NCI-H774 (cell line): ENCODE measurements around the gene SMARCA2.

Experiments
- DNase-seq: peaks from one replicate; lab custom pipeline; 2025; lab: John Stamatoyannopoulos, UW

The SMARCA2 gene

GRCh38 chr9:2039294-2040180 lies 24.4 kb downstream of the SMARCA2 start:
- no peak for DNase-seq

GRCh38 chr9:2040828-2041227 lies 25.7 kb downstream of the SMARCA2 start:
- no peak for DNase-seq

DNA sequence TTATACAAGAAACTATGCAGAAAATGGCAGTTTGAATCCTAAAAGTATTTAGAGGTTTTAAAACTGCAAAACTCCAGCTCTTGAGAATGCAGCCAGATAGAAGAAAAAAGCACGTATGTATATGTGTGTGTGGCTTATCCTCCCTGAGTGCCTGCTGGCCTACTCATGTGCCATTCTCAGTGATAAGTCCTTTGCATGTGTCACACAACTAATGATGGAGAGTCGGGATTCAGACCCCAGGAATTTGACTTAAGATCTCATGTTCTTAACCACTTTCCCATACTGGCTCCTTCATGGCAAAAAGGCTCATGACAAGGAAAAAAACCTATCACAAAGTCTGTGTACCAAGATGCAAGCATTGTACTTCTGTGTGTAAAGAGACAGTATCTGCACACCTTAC lies 26.6 kb downstream of the SMARCA2 start:
- DNase-seq = no peak

DNA sequence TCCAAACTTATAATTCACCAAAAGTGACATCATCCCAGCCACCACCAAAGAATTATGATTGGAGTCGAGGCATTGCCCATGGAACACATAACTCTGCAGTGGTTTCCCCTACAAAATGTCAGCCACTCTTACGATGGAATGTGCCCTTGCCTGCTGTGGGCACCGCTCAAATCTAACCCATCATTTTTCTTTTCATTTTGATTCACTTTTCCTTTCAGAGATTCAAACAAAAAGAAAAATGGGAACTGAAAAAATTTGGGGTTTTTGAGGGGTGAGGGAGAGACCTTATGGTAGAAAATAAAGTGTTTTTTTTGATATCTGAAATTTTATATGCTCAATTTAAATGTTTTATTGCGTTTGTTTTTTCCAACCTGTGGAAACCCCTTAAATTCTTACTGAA lies 28.1 kb downstream of the SMARCA2 start:
- no peak for DNase-seq

DNA sequence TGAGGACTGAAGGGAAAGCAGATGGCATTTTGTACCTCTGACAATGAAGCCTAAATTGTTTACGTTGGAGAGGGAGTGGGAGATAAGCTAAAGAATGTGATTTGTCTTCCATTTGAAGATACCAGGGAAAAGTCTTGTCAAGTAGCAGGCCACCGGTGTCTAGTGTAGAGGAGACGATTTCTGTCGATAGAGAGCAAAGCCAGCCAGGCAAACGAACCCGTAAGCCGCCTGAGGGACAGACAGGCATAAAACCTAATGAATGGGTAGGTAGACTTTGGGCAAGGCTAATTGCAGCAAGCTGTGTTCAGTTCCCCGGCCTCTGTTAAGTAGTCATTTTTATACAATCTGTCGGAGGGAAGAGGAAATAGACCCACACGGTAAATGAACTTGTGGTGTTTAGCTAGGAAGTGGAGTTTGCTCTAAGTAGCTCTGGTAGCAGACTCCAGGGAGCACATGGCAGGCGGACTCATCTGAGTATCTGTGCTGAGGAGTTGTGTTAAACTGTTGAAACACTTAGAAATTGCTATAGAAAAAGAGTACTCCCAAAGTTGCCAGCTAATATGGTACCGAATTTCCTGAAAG lies 28.8 kb downstream of the SMARCA2 start:
- no peak for DNase-seq

DNA sequence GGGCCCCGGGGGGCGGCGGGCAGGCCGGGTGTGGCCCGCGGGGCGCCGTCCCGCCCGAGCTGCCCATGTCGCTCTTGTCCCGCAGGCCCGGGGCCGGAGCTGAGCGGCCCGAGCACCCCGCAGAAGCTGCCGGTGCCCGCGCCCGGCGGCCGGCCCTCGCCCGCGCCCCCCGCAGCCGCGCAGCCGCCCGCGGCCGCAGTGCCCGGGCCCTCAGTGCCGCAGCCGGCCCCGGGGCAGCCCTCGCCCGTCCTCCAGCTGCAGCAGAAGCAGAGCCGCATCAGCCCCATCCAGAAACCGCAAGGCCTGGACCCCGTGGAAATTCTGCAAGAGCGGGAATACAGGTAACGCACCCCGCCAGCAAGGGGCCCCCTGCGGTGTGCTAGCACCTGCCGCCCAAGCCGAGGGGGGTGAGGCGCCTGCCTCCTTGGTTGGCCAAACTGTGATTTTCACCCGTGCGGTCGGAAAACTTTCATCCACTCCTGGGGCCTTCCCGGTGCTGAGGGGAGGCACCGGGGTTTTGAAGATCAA lies 32.1 kb downstream of the SMARCA2 start:
- DNase-seq = no peak

GRCh38 chr9:2047916-2048315 lies 32.8 kb downstream of the SMARCA2 start:
- no peak for DNase-seq

GRCh38 chr9:2050236-2050635 lies 35.1 kb downstream of the SMARCA2 start:
- DNase-seq = no peak

- no peak for DNase-seq
Measured at GRCh38 chr9:2053883-2054845, 39.0 kb downstream of the SMARCA2 start.

DNA sequence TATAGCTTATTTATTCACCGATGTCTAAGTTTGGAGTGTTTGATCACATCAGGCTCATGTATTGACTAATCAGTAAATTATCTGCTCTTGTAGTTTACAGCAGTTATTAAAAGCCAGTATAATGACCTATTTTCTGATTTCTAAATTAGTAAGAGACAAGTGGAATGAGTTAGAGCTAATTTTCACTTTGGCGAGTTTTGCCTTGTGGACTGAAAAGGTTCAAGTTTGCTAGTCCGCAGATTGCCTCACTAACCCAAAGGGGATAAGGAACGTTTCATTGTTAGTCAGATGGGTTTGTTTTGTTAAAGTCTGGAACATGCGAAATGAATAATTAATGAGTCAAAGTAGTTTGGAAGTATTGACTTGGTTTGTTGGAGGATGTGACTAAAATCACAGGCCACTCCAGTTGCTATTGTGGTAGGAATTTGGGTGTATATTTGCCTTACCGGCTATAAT lies 40.1 kb downstream of the SMARCA2 start:
- no peak for DNase-seq

DNA sequence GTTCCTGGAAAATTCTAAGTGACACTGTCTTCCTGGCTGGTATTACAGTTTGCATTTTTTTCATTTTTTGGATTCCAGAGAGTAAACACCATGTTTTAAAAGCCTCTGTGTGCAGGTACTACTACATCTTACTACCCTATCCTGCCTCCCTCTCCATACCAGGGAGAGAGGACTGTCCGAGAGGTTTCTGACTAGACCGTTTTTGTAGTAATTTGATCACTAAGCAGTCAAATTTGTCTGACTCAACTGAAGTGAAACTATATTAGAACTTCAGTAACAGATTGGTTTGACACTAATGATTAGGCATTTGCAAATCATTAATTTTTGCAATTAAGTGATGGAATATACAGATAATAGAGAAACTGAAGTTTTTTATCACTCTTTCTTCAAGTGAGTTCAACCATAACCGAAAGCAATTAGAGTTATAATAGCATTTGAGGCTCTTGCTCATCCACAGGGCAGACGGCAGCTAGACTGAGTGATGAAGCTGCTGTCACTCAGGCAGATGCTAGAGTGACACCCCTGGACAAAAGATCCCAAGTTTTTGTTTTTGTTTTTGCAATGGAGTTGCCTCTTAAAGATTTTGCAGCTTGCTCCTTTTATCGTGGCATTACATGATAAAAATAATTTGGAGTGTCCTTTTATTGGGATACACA lies 44.3 kb downstream of the SMARCA2 start:
- no peak for DNase-seq

GRCh38 chr9:2060424-2060823 lies 45.3 kb downstream of the SMARCA2 start:
- no peak for DNase-seq

- no peak for DNase-seq
Measured at GRCh38 chr9:2065704-2066103, 50.6 kb downstream of the SMARCA2 start.

GRCh38 chr9:2066312-2067273 lies 51.4 kb downstream of the SMARCA2 start:
- no peak for DNase-seq

DNA sequence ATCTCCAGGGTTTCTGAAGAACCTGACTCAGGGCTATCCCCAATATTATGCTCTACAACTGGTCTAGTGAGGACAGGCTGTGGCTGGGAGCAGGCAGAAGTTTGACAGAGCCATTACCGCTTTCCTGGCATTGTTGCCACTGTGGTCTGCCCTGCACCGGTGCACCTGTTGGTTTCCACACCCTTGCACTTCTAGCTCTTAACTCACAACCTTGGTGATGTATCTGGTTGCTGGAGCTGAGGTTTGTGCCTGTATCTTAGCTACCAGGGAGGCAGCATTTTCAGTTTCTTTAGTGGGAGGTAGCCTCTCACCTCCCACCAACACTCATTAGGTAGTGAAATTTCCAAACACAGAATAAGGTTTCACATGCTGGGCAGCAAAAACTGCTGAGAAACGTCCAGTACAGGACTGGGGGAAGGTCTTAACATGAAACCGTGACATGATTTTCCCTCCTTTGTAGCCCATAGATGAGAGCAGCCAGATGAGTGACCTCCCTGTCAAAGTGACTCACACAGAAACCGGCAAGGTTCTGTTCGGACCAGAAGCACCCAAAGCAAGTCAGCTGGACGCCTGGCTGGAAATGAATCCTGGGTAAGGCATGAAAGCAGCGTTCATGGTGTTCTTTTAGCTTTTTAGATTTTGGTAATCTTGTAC lies 57.7 kb downstream of the SMARCA2 start:
- no peak for DNase-seq

GRCh38 chr9:2082772-2083171 lies 67.6 kb downstream of the SMARCA2 start:
- DNase-seq = no peak

DNA sequence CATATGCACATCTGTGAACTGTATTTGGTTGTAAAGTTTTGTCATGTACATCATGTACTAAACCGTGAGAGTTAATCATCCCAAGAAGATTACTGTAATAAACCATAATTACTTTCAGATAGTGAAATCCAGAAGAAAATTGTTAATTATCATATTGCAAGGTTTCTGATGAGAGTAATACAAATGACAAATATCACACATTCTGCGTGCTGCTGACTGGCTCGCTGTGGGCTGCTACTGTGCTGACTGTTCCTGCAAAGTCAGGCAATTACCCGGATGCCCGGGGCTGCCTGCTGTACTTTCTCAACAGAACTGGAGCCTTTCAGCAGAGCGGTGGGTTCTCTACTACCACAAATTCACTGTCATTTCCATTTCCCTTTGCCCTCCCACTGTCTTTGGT lies 68.3 kb downstream of the SMARCA2 start:
- DNase-seq = no peak

DNA sequence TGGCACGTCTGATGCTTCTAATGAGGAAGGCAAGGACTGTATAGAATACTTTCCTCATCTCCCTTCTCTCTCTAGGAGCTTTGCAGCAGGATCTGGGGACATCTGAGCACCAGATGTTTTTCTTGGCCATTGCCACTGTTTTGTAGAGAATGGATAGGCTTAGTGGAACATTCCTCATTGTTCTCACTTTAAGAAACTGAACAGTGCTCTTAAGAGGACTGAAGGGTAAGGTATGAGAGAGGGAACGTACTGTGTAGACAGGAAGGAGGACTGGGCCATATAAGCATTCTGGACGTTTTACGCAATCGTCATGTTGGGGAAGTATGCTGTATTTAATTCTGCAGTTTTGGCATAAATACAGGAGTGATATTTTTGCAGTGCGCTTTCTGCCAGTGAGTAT lies 70.6 kb downstream of the SMARCA2 start:
- DNase-seq = no peak

GRCh38 chr9:2086116-2086515 lies 71.0 kb downstream of the SMARCA2 start:
- DNase-seq = no peak

DNA sequence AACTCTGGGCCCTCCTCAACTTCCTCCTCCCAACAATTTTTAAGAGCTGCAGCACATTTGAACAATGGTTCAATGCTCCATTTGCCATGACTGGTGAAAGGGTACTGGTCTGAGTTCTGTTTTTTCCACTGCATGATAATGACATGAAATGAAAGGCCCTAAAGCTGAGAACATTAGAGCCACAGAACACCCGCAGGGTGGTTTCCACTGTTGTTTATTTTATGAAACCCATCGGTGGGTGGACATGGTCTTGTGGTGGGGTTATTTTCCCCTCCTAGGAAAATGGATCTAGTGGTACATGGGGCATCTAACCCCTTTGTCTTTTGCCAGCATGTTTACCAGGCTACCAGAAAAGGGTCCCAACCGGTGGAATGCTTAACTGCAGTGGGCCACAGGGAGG lies 71.8 kb downstream of the SMARCA2 start:
- DNase-seq = no peak
